SJSA1 (cell line): Measurements from ENCODE around the gene PLBD2. TPM values are rescaled to one million over a fixed set of nuclear protein-coding genes. Genes with fewer than 3 reads are reported as not detected.

Source experiments
- DNase-seq, 2 experiments: peaks; one replicate each; pipeline ENCODE4 v3.0.0-alpha.2; 2015 to 2020; ENCODE audit warnings: low spot score in 2 of 2, low read depth in 1 of 2
- H3K27ac ChIP-seq: fragments of 250-450 bp; sonication (Bioruptor Pico); 2 replicates; pipeline ENCODE4 v1.5.1; 2020; ENCODE audit warnings: mild to moderate bottlenecking, moderate library complexity
- H3K27me3 ChIP-seq: fragments of 250-450 bp; sonication (Bioruptor Pico); replicated peaks from 2 replicates; pipeline ENCODE4 v1.5.1; 2020; ENCODE audit warnings: mild to moderate bottlenecking, moderate library complexity
- H3K36me3 ChIP-seq: fragments of 250-450 bp; sonication (Bioruptor Pico); 2 replicates; pipeline ENCODE4 v1.5.1; 2020; ENCODE audit warnings: mild to moderate bottlenecking
- H3K4me1 ChIP-seq: fragments of 250-450 bp; sonication (Bioruptor Pico); replicated peaks from 2 replicates; pipeline ENCODE4 v1.6.1; 2021; ENCODE audit warnings: mild to moderate bottlenecking
- H3K4me3 ChIP-seq: fragments of 250-450 bp; sonication (Bioruptor Pico); 2 replicates; pipeline ENCODE4 v1.5.1; 2020; ENCODE audit warnings: mild to moderate bottlenecking
- H3K9me3 ChIP-seq: fragments of 250-450 bp; sonication (Bioruptor Pico); replicated peaks from 2 replicates; pipeline ENCODE4 v1.5.1; 2020; ENCODE audit warnings: mild to moderate bottlenecking
- total RNA-seq: library from RNA; depleted of rRNA; stranded (reverse); fragments of >200 nt; shearing (Covaris generic); gene quantifications from 2 replicates; pipeline ENCODE4 v1.2.3, GENCODE V29; 2014; rRNA removed

PLBD2 gene, protein sequence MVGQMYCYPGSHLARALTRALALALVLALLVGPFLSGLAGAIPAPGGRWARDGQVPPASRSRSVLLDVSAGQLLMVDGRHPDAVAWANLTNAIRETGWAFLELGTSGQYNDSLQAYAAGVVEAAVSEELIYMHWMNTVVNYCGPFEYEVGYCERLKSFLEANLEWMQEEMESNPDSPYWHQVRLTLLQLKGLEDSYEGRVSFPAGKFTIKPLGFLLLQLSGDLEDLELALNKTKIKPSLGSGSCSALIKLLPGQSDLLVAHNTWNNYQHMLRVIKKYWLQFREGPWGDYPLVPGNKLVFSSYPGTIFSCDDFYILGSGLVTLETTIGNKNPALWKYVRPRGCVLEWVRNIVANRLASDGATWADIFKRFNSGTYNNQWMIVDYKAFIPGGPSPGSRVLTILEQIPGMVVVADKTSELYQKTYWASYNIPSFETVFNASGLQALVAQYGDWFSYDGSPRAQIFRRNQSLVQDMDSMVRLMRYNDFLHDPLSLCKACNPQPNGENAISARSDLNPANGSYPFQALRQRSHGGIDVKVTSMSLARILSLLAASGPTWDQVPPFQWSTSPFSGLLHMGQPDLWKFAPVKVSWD
- 11.6 and 11.8 TPM in 2 replicates for total RNA-seq

DNA sequence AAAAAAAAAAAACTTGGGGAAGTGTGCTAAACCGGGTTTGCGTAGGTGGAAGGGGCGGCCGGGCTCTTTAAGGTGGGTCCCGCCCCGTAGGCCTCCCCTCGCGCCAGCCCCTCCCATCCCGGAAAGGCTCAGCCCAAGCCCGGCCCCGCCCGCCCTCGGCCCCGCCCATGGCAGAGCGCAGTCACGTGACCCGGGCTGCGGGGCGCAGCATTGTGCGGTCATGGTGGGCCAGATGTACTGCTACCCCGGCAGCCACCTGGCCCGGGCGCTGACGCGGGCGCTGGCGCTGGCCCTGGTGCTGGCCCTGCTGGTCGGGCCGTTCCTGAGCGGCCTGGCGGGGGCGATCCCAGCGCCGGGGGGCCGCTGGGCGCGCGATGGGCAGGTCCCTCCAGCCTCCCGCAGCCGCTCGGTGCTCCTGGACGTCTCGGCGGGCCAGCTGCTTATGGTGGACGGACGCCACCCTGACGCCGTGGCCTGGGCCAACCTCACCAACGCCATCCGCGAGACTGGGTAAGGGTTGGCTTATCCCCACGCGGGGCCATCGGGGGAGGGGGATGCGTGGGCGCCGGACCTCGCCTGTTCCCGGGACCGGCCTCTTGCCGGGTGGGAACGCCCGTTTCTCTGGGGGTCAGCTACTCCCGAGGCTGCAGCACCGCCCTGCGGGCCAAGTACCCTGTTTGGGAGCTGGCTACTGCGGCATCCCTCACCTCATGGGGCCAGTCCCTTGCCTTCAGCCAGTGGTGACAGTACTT is at the start of gene PLBD2:
Gene PLBD2, plus strand, starts transcription at position 207 of the 752 bp plus-strand sequence. Its CDS starts 14 bp downstream, at position 221.
- Histone ChIP-seq H3K9me3 (no peaks in the 10 kb centered on the region), H3K36me3 (0 out of 2 replicates have a peak, but pooled peaks cover 3% of the 10 kb centered on the region), H3K4me1 (peaks cover 10% of the 10 kb centered on the region), H3K4me3 (peak within 1 kb of the TSS; percentile 92), H3K27ac (no peak within 1 kb of the TSS), H3K27me3 (no peaks in the 10 kb centered on the region)
- peak; percentile 77 to 92 for DNase-seq

DNA sequence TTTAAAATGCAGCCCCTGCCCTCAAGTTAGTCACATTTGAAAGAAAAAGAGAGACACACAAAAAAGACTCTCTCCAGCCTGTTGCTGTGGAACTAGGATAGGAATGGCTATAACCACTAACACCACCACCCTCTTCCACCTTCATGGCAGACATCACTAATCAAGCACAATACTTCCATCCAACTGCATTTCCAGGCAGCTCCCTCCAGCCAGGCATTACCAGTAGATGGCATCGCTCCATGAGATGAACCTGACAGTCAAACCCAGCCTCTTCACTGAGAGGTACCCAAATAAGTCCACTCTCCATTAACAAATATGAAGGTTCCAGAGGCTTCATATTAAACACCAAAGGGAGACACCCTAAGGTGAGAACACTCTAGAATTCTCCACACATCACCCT is 47.9 kb upstream of the PLBD2 start:
- DNase-seq, result no peak

DNA sequence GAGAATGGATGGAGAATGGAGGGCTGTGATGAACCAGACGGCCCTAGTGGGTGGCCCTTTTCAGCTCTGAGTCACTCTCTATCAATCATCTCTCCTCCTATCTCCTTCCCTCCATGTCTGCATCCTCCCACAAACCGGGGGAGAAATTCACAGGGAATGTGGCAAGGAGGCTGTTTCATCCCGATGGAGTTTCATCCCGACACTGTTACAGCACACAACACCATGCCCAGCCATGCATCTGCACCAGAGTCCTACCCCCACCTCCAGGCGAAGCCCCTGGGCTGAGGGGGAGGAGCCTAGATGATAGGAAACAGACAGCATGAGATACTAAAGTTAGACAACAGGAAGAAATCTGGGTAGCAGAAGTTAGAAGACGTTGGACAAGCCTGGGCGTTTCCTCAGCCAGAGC is 44.3 kb upstream of the PLBD2 start:
- Histone ChIP-seq H3K4me1 (peaks cover 6% of the 10 kb centered on the region), H3K27me3 (no peaks in the 10 kb centered on the region), H3K36me3 (peaks cover 9% of the 10 kb centered on the region), H3K9me3 (no peaks in the 10 kb centered on the region), H3K27ac (no peak overlapping the region), H3K4me3 (no peak overlapping the region)
- peak; percentile 63 to 82 for DNase-seq

More for the DNA sequence above, 47.9 kb upstream of the PLBD2 start:
- Histone ChIP-seq H3K27me3 (no peaks in the 10 kb centered on the region), H3K4me1 (peaks cover 6% of the 10 kb centered on the region), H3K27ac (no peak overlapping the region), H3K9me3 (no peaks in the 10 kb centered on the region), H3K4me3 (no peak overlapping the region), H3K36me3 (no peaks in the 10 kb centered on the region; the same call in 1 of the 2 replicates)

DNA sequence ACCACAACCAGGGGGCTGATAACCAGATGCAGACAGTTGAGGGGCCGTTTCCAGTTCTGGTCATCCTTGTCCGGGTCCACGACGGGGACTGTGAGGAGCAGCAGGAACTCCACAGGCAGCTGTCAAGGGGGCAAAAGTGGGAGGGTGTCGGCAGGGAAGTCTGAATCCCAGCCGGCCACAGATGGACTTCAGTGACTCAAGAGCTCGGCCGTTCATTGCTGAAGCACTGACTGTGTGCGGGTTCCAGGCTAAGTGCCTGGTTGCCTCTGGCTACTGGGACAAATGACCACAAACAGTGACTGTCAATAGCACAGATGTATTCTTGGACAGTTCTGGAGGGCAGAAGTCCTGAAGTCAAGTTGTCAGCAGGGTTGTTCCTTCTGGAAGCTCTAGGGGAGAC is 43.0 kb upstream of the PLBD2 start:
- no peaks in the 10 kb centered on the region for H3K9me3 ChIP-seq
- no peak for DNase-seq
- H3K4me1 ChIP-seq, result peaks cover 6% of the 10 kb centered on the region
- no peak overlapping the region for H3K4me3 ChIP-seq
- no peak overlapping the region for H3K27ac ChIP-seq
- no peaks in the 10 kb centered on the region for H3K27me3 ChIP-seq
- peaks cover 9% of the 10 kb centered on the region for H3K36me3 ChIP-seq

DNA sequence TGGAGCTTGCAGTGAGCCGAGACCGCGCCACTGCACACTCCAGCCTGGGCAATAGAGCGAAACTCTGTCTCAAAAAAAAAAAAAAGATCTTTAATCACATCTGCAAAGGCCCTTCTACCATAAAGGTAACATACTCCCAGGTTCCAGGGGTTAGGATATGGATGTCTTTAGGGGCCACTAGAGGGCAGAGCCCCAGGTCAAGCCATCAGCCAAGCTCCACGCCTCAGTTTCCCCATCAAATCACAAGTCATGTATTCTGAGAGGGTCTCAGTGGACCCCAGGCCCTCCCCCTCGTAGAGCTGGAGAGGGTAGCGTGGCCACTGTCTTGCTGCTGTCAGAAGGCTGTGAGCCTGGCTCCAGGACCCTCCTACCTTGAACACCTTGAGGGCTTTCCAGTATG is 42.2 kb upstream of the PLBD2 start:
- H3K4me3 ChIP-seq, result no peak overlapping the region
- no peak for DNase-seq
- no peaks in the 10 kb centered on the region for H3K9me3 ChIP-seq
- peaks cover 6% of the 10 kb centered on the region for H3K4me1 ChIP-seq
- H3K27ac ChIP-seq, result no peak overlapping the region
- H3K27me3 ChIP-seq, result no peaks in the 10 kb centered on the region
- peaks cover 13% of the 10 kb centered on the region for H3K36me3 ChIP-seq

DNA sequence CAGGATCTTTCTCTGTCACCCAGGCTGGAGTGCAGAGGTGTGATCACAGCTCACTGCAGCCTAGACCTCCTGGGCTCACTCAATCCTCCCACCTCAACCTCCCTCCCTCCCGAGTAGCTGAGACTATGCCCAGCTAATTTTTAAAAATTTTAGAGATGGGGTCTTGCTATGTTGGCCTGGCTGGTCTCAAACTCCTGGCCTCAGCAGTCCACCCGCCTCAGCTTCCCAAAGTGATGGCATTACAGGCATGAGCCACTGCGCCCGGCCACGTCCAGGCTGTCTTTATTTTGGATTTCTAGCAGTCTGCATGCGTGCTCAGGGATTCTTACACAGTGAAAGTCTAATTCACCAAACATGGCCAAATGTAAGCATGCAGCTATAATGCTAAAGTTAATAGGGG is 41.3 kb upstream of the PLBD2 start:
- Histone ChIP-seq H3K27me3 (no peaks in the 10 kb centered on the region), H3K9me3 (no peaks in the 10 kb centered on the region), H3K4me1 (peaks cover 6% of the 10 kb centered on the region), H3K36me3 (peaks cover 14% of the 10 kb centered on the region), H3K4me3 (no peak overlapping the region), H3K27ac (no peak overlapping the region)
- DNase-seq, result no peak

DNA sequence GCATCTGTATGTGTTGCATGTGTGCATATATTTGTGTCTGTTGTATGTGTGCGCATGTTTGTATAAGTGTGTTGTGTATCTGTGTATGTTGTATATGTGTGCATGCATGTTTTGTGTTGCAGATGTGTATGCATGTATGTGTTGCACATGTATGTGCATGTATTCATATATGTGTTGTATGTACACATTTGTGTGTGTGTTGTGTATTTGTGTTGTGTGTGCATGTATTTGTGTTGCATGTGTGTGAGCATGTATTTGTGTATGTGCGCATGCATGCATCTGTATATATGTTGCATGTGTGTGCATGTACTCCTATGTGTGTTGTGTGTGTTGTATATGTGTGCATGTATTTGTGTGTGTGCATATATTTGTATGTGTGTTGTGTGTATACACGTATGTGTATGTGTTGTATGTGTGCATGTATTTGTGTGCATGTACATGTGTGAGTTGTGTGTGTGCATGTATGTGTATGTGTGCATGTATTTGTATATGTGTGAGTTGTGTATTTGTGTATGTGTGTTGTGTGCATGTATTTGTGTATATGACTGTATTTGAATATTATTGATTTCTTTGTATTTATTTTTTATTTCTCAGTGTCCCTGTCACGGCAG is 40.2 kb upstream of the PLBD2 start:
- H3K9me3 ChIP-seq, result no peaks in the 10 kb centered on the region
- H3K4me3 ChIP-seq, result no peak overlapping the region
- no peak for DNase-seq
- H3K4me1 ChIP-seq, result peaks cover 6% of the 10 kb centered on the region
- no peaks in the 10 kb centered on the region for H3K27me3 ChIP-seq
- H3K27ac ChIP-seq, result no peak overlapping the region
- peaks cover 14% of the 10 kb centered on the region for H3K36me3 ChIP-seq

DNA sequence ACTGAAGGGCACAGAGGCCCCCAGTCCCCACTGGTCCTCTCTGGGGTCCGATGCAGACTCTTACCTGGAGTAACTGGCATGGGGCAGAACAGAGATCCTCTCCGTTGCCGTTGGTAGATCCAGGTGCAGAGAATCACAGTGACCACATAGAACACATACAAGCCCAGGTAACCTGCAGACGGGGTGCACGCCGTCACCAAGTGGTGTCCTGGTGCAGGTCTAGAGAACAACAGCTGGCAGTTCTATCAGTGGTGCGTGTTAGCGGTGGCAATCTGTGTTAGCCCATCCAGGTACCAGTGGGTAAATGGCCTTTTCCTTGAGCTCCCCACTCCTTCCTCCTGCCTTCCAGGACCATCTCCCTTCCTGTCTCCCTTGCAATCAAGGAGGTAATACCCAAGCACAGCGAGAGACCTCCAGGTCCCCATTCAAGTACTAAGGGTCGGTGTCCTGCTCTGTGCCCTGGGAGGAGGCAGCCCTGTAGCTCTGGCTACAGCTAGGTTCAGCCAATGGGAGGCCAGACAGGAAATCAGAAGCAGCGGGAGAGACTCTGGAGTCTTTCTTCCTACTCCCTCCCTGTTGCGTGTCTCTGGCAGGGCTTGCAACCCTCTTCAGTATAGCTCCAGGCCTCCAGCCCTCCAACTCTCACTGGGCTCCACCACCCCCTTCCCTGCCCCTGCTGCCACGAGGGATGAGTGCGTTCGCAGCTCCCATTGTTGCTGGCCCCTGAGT is 39.3 kb upstream of the PLBD2 start:
- H3K36me3 ChIP-seq, result peaks cover 14% of the 10 kb centered on the region
- DNase-seq, result no peak
- no peaks in the 10 kb centered on the region for H3K9me3 ChIP-seq
- H3K27ac ChIP-seq, result no peak overlapping the region
- H3K27me3 ChIP-seq, result no peaks in the 10 kb centered on the region
- H3K4me3 ChIP-seq, result no peak overlapping the region
- peaks cover 5% of the 10 kb centered on the region for H3K4me1 ChIP-seq

DNA sequence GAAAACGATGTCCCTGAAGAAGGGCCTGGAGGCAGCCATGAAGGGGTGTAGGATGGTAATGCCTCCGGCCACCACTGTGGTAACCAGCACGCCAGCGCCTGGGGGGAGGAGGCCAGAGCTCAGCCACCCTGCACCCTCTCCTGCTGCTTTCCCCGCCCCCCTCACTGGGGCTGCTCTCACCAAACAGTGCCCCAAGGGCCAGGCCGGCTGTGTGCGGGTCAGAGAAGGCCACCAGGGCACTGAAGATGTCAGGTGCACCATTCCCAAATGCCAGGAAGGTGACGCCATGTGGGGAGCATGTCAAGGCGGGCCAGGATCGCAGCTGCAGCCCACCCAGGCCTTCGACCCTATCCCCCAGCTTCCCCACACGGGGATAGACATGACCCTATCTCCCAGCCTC is 38.0 kb upstream of the PLBD2 start:
- Histone ChIP-seq H3K27me3 (no peaks in the 10 kb centered on the region), H3K4me1 (no peaks in the 10 kb centered on the region; the same call in 1 of the 2 replicates), H3K9me3 (no peaks in the 10 kb centered on the region), H3K36me3 (peaks cover 14% of the 10 kb centered on the region), H3K4me3 (no peak overlapping the region), H3K27ac (no peak overlapping the region)
- no peak for DNase-seq

DNA sequence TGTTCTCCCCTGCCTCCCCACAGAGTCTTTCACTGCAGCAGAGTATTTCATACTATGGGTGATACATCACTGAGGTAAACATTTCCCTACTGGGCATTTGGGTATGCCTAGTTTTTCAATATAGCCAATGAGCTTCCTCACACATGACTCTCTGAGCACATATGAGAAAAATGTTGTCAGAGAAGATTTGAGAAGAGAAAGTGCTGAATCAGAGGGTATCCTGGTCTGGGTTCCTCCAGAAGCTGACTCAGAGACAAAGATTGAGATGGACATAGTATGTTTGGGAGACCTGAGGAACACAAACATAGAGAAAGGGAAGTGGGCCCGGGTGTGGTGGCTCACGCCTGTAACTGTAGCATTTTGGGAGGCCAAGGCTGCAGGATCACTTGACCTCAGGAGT is 36.0 kb upstream of the PLBD2 start:
- DNase-seq, result peak in 1 of 2 experiments; percentile 16
- Histone ChIP-seq H3K4me3 (no peak overlapping the region), H3K9me3 (no peaks in the 10 kb centered on the region), H3K4me1 (no peaks in the 10 kb centered on the region; the same call in 1 of the 2 replicates), H3K36me3 (peaks cover 14% of the 10 kb centered on the region), H3K27me3 (no peaks in the 10 kb centered on the region), H3K27ac (no peak overlapping the region)

DNA sequence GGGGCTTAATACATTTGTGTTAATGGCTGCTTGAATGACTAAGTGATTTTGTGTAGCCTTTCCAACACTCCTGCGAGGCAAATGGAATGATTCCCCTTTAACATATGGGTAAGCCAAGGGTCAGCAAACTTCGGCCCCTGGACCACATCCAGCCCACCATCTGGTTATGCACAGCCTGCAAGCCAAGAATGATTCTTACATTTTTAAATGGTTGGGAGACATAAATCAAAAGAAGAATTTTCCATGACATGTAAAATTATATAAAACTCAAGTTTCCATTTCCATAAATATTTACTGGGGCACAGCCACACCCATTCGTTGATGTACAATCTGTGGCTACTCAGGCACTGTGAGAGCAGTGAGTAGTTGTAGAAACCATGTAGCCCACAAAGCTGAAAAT is 32.5 kb upstream of the PLBD2 start:
- H3K4me3 ChIP-seq, result no peak overlapping the region
- peaks cover 3% of the 10 kb centered on the region; the same call in 1 of the 2 replicates for H3K4me1 ChIP-seq
- no peaks in the 10 kb centered on the region for H3K9me3 ChIP-seq
- no peak for DNase-seq
- peaks cover 7% of the 10 kb centered on the region for H3K36me3 ChIP-seq
- H3K27me3 ChIP-seq, result no peaks in the 10 kb centered on the region
- H3K27ac ChIP-seq, result no peak overlapping the region

DNA sequence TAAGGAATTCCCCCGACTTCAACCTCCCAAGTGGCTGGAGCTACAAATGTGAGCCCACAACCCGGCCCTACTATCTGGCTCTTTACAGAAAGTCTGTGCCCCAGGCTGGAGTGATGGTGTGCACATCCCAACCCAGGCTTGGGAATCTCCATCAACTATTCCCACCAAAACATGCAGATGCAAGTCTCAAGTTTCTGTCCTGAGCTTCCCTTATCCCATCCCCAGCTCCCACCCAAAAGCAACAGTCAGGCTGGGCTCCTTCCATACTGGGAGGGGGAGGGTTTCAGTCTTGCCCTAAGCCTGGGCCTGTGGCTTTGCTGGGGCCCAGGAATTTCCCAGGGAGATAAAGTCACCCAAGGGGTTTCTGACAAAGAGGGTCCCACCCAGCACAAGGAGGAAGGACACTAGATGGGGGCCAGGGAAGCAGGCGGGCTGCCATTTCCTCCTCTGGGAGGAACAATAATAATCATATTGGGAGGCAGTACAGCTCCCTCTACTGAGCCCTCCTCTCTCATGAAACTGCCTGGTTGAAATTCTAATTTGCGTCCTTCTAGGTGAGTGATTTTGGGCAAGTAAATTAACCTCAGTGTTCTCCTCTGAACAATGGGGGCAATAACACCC is 31.5 kb upstream of the PLBD2 start:
- DNase-seq, result no peak
- H3K27ac ChIP-seq, result no peak overlapping the region

More for the DNA sequence above, 31.5 kb upstream of the PLBD2 start:
- H3K4me3 ChIP-seq, result no peak overlapping the region
- peaks cover 3% of the 10 kb centered on the region; the same call in 1 of the 2 replicates for H3K4me1 ChIP-seq
- no peaks in the 10 kb centered on the region for H3K27me3 ChIP-seq
- H3K36me3 ChIP-seq, result peaks cover 5% of the 10 kb centered on the region; the same call in 1 of the 2 replicates
- H3K9me3 ChIP-seq, result no peaks in the 10 kb centered on the region
